Panc1 (cell line): ENCODE measurements around the gene GIPC3. TPM values are rescaled to one million over a fixed set of nuclear protein-coding genes. Genes with fewer than 3 reads are reported as not detected.

ENCODE experiments used
- ATAC-seq: fragments of 200-7000 bp; cut with Tn5 transposase; 2 replicates; pipeline ENCODE4 v1.9.1; 2020; ENCODE audit warnings: mild to moderate bottlenecking, moderate library complexity
- BruUV-seq: library from RNA; stranded (reverse); fragments of 400-500 nt; replicated peaks from 2 replicates; lab custom pipeline; 2021; lab: Mats Ljungman, UMichigan
- CTCF ChIA-PET: fragments of 300-600 bp; sonication (Branson Sonifier 250); formaldehyde crosslinking; loops from one replicate; lab custom pipeline; 2022; ENCODE audit warnings: antibody characterized with exemption; lab: Charles Lee
- POLR2A ChIA-PET: fragments of 300-600 bp; sonication (Branson Sonifier 250); formaldehyde crosslinking; loops from one replicate; lab custom pipeline; 2022; ENCODE audit warnings: antibody characterized with exemption; lab: Charles Lee
- DNase-seq: peaks from one replicate; pipeline ENCODE4 v3.0.0-alpha.2; 2010; ENCODE audit warnings: low read depth, low spot score
- H3K27ac ChIP-seq: 2 replicates; pipeline ENCODE4 v1.5.1; 2011; ENCODE audit warnings: mild to moderate bottlenecking, low read length, inconsistent platforms
- H3K27me3 ChIP-seq: fragments of 200-500 bp; sonication (Bioruptor generic); 2 replicates; pipeline ENCODE4 v1.6.0; 2014; ENCODE audit warnings: low read length, inconsistent platforms; ENCODE audit not compliant: control insufficient read depth, insufficient read depth
- H3K36me3 ChIP-seq: fragments of 200-500 bp; sonication (Bioruptor generic); 2 replicates; pipeline ENCODE4 v1.5.1; 2014; ENCODE audit warnings: inconsistent platforms, mild to moderate bottlenecking, low read length, moderate library complexity; ENCODE audit not compliant: control insufficient read depth, insufficient read depth
- H3K4me1 ChIP-seq: 2 replicates; pipeline ENCODE4 v1.5.1; 2011; ENCODE audit warnings: inconsistent platforms, mild to moderate bottlenecking, low read length, moderate library complexity; ENCODE audit not compliant: control insufficient read depth, insufficient read depth
- H3K4me3 ChIP-seq, 2 experiments: 2 replicates each; pipeline ENCODE4 v1.5.1; 2011 to 2012; ENCODE audit warnings: low read depth in 2 of 2, low read length in 2 of 2, mild to moderate bottlenecking in 2 of 2, inconsistent platforms in 1 of 2, moderate library complexity in 1 of 2
- H3K9me3 ChIP-seq: fragments of 200-500 bp; sonication (Bioruptor generic); 2 replicates; pipeline ENCODE4 v1.5.1; 2014; ENCODE audit warnings: low read depth, mild to moderate bottlenecking, inconsistent platforms, low read length, moderate library complexity; ENCODE audit not compliant: control insufficient read depth, insufficient read depth
- CTCF ChIP-seq: fragments of 450-650 bp; IDR thresholded peaks from 2 replicates; pipeline ENCODE4 v1.5.1; 2017; ENCODE audit warnings: mild to moderate bottlenecking
- POLR2AphosphoS5 ChIP-seq: IDR thresholded peaks from 2 replicates; pipeline ENCODE4 v1.6.1; 2012; ENCODE audit warnings: mild to moderate bottlenecking, low read depth, low read length, moderate library complexity
- REST ChIP-seq, 2 experiments: IDR thresholded peaks; 2 replicates each; pipeline ENCODE4 v1.6.1; 2011 to 2012; ENCODE audit warnings: low read depth in 2 of 2, control low read depth in 1 of 2, low read length in 1 of 2, mild to moderate bottlenecking in 1 of 2, moderate library complexity in 1 of 2; ENCODE audit not compliant: insufficient read depth in 1 of 2
- SIN3A ChIP-seq: IDR thresholded peaks from 2 replicates; pipeline ENCODE4 v1.6.1; 2012; ENCODE audit warnings: low read depth, mild to moderate bottlenecking, low read length, moderate library complexity, borderline replicate concordance; ENCODE audit not compliant: insufficient read depth
- TCF7L2 ChIP-seq: IDR thresholded peaks from 2 replicates; pipeline ENCODE4 v1.6.1; 2011; ENCODE audit warnings: mild to moderate bottlenecking, low read depth, low read length, inconsistent platforms
- in situ Hi-C: cut with HindIII; loops from 2 replicates; pipeline ENCODE4 v1.10.0; 2016; ENCODE audit warnings: low sequenced_read_pairs, low pct_unique_long_range_greater_than_20kb
- intact Hi-C: fragments of 100-400 bp; cut with micrococcal nuclease; formaldehyde crosslinking; loops from one replicate; pipeline ENCODE4 v1.10.0; 2022; ENCODE audit not compliant: unreplicated experiment
- total RNA-seq: library from RNA; stranded (reverse); gene quantifications from one replicate; pipeline ENCODE4 v1.2.1, GENCODE V29; 2021; ENCODE audit not compliant: unreplicated experiment

Gene GIPC3
- total RNA-seq, 1 experiment from 2014 or later, result 0.92 TPM

- POLR2A ChIA-PET, result no interaction called here
- ATAC-seq, result no peak
- in situ Hi-C loops (no loop called here), intact Hi-C loops (no loop called here)
- Histone ChIP-seq H3K27me3 (no peaks in the 10 kb centered on the region), H3K9me3 (no peaks in the 10 kb centered on the region), H3K4me1 (no peaks in the 10 kb centered on the region), H3K36me3 (no peaks in the 10 kb centered on the region), H3K4me3 (no peak overlapping the region), H3K27ac (no peak overlapping the region)
- no peak for DNase-seq
- TF ChIP-seq TCF7L2 (no peak), SIN3A (no peak), POLR2AphosphoS5 (no peak), CTCF (no peak), REST (IDR thresholded peaks at IDR 0.05; ENCODE audit: insufficient read depth in 1 of 2, low read depth in 2 of 2, low read length in 1 of 2) (no peak)
- CTCF ChIA-PET, result no interaction called here
- BruUV-seq, result no TSS peak
Measured at GRCh38 chr19:3639479-3639878, 54.2 kb downstream of the GIPC3 start.

- ChIA-PET POLR2A (no interaction called here), CTCF (no interaction called here)
- Histone ChIP-seq H3K4me3 (no peak overlapping the region), H3K27ac (no peak overlapping the region), H3K36me3 (no peaks in the 10 kb centered on the region), H3K27me3 (no peaks in the 10 kb centered on the region), H3K9me3 (no peaks in the 10 kb centered on the region), H3K4me1 (peaks cover 4% of the 10 kb centered on the region)
- no TSS peak for BruUV-seq
- TF ChIP-seq POLR2AphosphoS5 (no peak), CTCF (no peak), SIN3A (no peak)
- in situ Hi-C loops (no loop called here), intact Hi-C loops (no loop called here)
- DNase-seq, result no peak
- no peak for ATAC-seq
Measured at GRCh38 chr19:3641515-3642269, 56.4 kb downstream of the GIPC3 start.
